HepG2 (cell line): ENCODE data around the gene SMYD1. TPM values are rescaled to one million over a fixed set of nuclear protein-coding genes. Genes with fewer than 3 reads are reported as not detected.
A peak's percentile ranks its signal among the peaks of the same experiment; 100 is the strongest.

Experiments
- ARID2 ChIP-seq: sonication (generic); formaldehyde crosslinking; IDR thresholded peaks from 2 replicates; pipeline ENCODE4 v1.8.1; 2022; ENCODE audit warnings: mild to moderate bottlenecking, missing genetic modification reagents, borderline replicate concordance
- ATAD3A ChIP-seq: sonication (generic); formaldehyde crosslinking; IDR thresholded peaks from 2 replicates; pipeline ENCODE4 v1.4.0; 2020; ENCODE audit warnings: missing genetic modification reagents
- CAMTA2 ChIP-seq: sonication (generic); formaldehyde crosslinking; IDR thresholded peaks from 2 replicates; pipeline ENCODE4 v1.4.0; 2020; ENCODE audit warnings: mild to moderate bottlenecking, missing genetic modification reagents, borderline replicate concordance
- FOSL2 ChIP-seq: sonication (generic); formaldehyde crosslinking; IDR thresholded peaks from 2 replicates; pipeline ENCODE4 v1.4.0; 2020; ENCODE audit warnings: missing genetic modification reagents
- GTF2F1 ChIP-seq: fragments of 150-350 bp; IDR thresholded peaks from 2 replicates; pipeline ENCODE4 v1.6.1; 2014; ENCODE audit warnings: low read length
- HDAC6 ChIP-seq: fragments of 200-600 bp; sonication (generic); IDR thresholded peaks from 2 replicates; pipeline ENCODE4 v1.7.0; 2017; ENCODE audit warnings: mild to moderate bottlenecking, antibody characterized with exemption, low read length, low read depth
- HES4 ChIP-seq: sonication (generic); formaldehyde crosslinking; IDR thresholded peaks from 2 replicates; pipeline ENCODE4 v1.9.0; 2021; ENCODE audit warnings: mild to moderate bottlenecking, missing genetic modification reagents, borderline replicate concordance
- HOXA9 ChIP-seq: sonication (generic); formaldehyde crosslinking; IDR thresholded peaks from 2 replicates; pipeline ENCODE4 v1.8.1; 2022; ENCODE audit warnings: missing genetic modification reagents, mild to moderate bottlenecking, moderate library complexity, borderline replicate concordance
- KDM5A ChIP-seq: fragments of 200-600 bp; sonication (generic); IDR thresholded peaks from 2 replicates; pipeline ENCODE4 v1.7.0; 2018; ENCODE audit warnings: antibody characterized with exemption, mild to moderate bottlenecking, low read length, borderline replicate concordance
- KLF9 ChIP-seq: IDR thresholded peaks from 2 replicates; pipeline ENCODE4 v1.6.1; 2016; ENCODE audit warnings: low read depth
- MAFG ChIP-seq: sonication (generic); formaldehyde crosslinking; IDR thresholded peaks from 2 replicates; pipeline ENCODE4 v1.5.1; 2020; ENCODE audit warnings: mild to moderate bottlenecking, missing genetic modification reagents
- PRMT3 ChIP-seq: sonication (generic); formaldehyde crosslinking; IDR thresholded peaks from 2 replicates; pipeline ENCODE4 v1.8.1; 2022; ENCODE audit warnings: low read depth, mild to moderate bottlenecking, moderate library complexity, missing genetic modification reagents, borderline replicate concordance
- RFXAP ChIP-seq: sonication (generic); formaldehyde crosslinking; IDR thresholded peaks from 2 replicates; pipeline ENCODE4 v1.4.0; 2020; ENCODE audit warnings: missing genetic modification reagents, borderline replicate concordance
- RXRB ChIP-seq: IDR thresholded peaks from 2 replicates; pipeline ENCODE4 v1.6.1; 2016; ENCODE audit warnings: borderline replicate concordance, missing genetic modification reagents, missing compliant biosample characterization
- SIX4 ChIP-seq: sonication (generic); formaldehyde crosslinking; IDR thresholded peaks from 2 replicates; pipeline ENCODE4 v1.4.0; 2020; ENCODE audit warnings: missing genetic modification reagents
- SP2 ChIP-seq: sonication (generic); formaldehyde crosslinking; IDR thresholded peaks from 2 replicates; pipeline ENCODE4 v1.5.1; 2020; ENCODE audit warnings: mild to moderate bottlenecking, missing genetic modification reagents
- THAP11 ChIP-seq: IDR thresholded peaks from 2 replicates; pipeline ENCODE4 v1.6.1; 2016; ENCODE audit warnings: missing biosample characterization, missing genetic modification reagents
- ZBTB25 ChIP-seq: IDR thresholded peaks from 2 replicates; pipeline ENCODE4 v1.6.1; 2018; ENCODE audit warnings: missing genetic modification reagents
- ZNF121 ChIP-seq: sonication (generic); formaldehyde crosslinking; IDR thresholded peaks from 2 replicates; pipeline ENCODE4 v1.5.0; 2020; ENCODE audit warnings: mild to moderate bottlenecking, missing genetic modification reagents
- ZNF224 ChIP-seq: sonication (generic); formaldehyde crosslinking; IDR thresholded peaks from 2 replicates; pipeline ENCODE4 v1.5.0; 2020; ENCODE audit warnings: mild to moderate bottlenecking, missing genetic modification reagents
- ZNF225 ChIP-seq: sonication (generic); formaldehyde crosslinking; IDR thresholded peaks from 2 replicates; pipeline ENCODE4 v1.4.0; 2020; ENCODE audit warnings: mild to moderate bottlenecking, missing genetic modification reagents
- ZNF414 ChIP-seq: sonication (generic); formaldehyde crosslinking; IDR thresholded peaks from 2 replicates; pipeline ENCODE4 v1.5.0; 2020; ENCODE audit warnings: missing genetic modification reagents
- ZNF431 ChIP-seq: sonication (generic); formaldehyde crosslinking; IDR thresholded peaks from 2 replicates; pipeline ENCODE4 v1.9.0; 2022; ENCODE audit warnings: missing genetic modification reagents, low read depth, mild to moderate bottlenecking, borderline replicate concordance
- ZNF569 ChIP-seq: sonication (generic); formaldehyde crosslinking; IDR thresholded peaks from 2 replicates; pipeline ENCODE4 v1.5.0; 2020; ENCODE audit warnings: mild to moderate bottlenecking, missing genetic modification reagents, moderate library complexity, borderline replicate concordance
- ZNF670 ChIP-seq: sonication (generic); formaldehyde crosslinking; IDR thresholded peaks from 2 replicates; pipeline ENCODE4 v1.8.0; 2022; ENCODE audit warnings: mild to moderate bottlenecking, missing genetic modification reagents, borderline replicate concordance
- ZNF782 ChIP-seq: sonication (generic); formaldehyde crosslinking; IDR thresholded peaks from 2 replicates; pipeline ENCODE4 v1.4.0; 2020; ENCODE audit warnings: missing genetic modification reagents, mild to moderate bottlenecking, borderline replicate concordance
- ZSCAN12 ChIP-seq: sonication (generic); formaldehyde crosslinking; IDR thresholded peaks from 2 replicates; pipeline ENCODE4 v1.9.0; 2021; ENCODE audit warnings: mild to moderate bottlenecking, missing genetic modification reagents
- polyA plus RNA-seq, 8 experiments: library from polyadenylated mRNA; depleted of rRNA in 3 of 8; stranded (reverse) in 7 of 8; unstranded in 1 of 8; fragments of >200 nt; fragmentation: Illumina TruSeq in 4 of 8; extraction: Trizol in 4 of 8; gene quantifications; 2 replicates each; pipeline versions ENCODE4 v1.2.1 to v1.2.3, GENCODE V29; 2011 to 2016; ENCODE audit warnings: low read depth in 4 of 8, missing spikeins in 1 of 8, mixed read lengths in 1 of 8; ENCODE audit not compliant: insufficient read depth in 1 of 8
- total RNA-seq, 5 experiments: library from RNA; depleted of rRNA; stranded (reverse); fragments of >200 nt; fragmentation: Illumina TruSeq; extraction: Trizol; gene quantifications; 2 replicates each; pipeline ENCODE4 v1.2.3, GENCODE V29; 2016; ENCODE audit warnings: low read depth in 1 of 5
- TF ChIP-seq, protein P1 (sequence below): sonication (generic); formaldehyde crosslinking; IDR thresholded peaks from 2 replicates; pipeline ENCODE4 v1.8.0; 2023; ENCODE audit warnings: mild to moderate bottlenecking, missing genetic modification reagents
- TF ChIP-seq, protein P2 (sequence below): sonication (generic); formaldehyde crosslinking; IDR thresholded peaks from 2 replicates; pipeline ENCODE4 v1.8.1; 2023; ENCODE audit warnings: missing genetic modification reagents, mild to moderate bottlenecking, borderline replicate concordance

The SMYD1 gene
- total and polyA plus RNA-seq, 2 of the 13 experiments (the other 11 are each of a cell fraction or from before 2014, with no cell fraction given): not detected

GRCh38 chr2:88054782-88055370, 12.7 kb upstream of the SMYD1 start (continued):
- TF ChIP-seq, protein P1, sequence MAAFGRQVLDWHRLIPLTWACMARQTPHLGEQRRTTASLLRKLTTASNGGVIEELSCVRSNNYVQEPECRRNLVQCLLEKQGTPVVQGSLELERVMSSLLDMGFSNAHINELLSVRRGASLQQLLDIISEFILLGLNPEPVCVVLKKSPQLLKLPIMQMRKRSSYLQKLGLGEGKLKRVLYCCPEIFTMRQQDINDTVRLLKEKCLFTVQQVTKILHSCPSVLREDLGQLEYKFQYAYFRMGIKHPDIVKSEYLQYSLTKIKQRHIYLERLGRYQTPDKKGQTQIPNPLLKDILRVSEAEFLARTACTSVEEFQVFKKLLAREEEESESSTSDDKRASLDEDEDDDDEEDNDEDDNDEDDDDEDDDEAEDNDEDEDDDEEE (CRISPR knock-in tag): no peak; the same call in 1 of the 2 replicates
- TF ChIP-seq ZNF569 (CRISPR knock-in tag): peak; percentile 34; the same call in 1 of the 2 replicates
- 0 out of 2 replicates have a peak, but pooled peaks have one; percentile 23 for TF ChIP-seq CAMTA2
- TF ChIP-seq GTF2F1: no peak
- 0 out of 2 replicates have a peak, but pooled peaks have one; percentile 66 for TF ChIP-seq ARID2
- TF ChIP-seq ZBTB25 (CRISPR knock-in tag): no peak
- no peak for TF ChIP-seq ZNF782
- no peak for TF ChIP-seq RXRB (CRISPR knock-in tag)
- no peak for TF ChIP-seq HOXA9 (CRISPR knock-in tag)
- no peak; the same call in 1 of the 2 replicates for TF ChIP-seq KDM5A
- TF ChIP-seq THAP11 (CRISPR knock-in tag): no peak
- TF ChIP-seq ZNF670 (CRISPR knock-in tag): 0 out of 2 replicates have a peak, but pooled peaks have one; percentile 24
- TF ChIP-seq ZNF414 (CRISPR knock-in tag): no peak
- no peak for TF ChIP-seq ZNF225 (CRISPR knock-in tag)
- no peak for TF ChIP-seq KLF9
- TF ChIP-seq, protein P2, sequence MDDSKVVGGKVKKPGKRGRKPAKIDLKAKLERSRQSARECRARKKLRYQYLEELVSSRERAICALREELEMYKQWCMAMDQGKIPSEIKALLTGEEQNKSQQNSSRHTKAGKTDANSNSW (CRISPR knock-in tag): no peak
- no peak for TF ChIP-seq RFXAP (CRISPR knock-in tag)
- TF ChIP-seq ZNF431 (CRISPR knock-in tag): no peak
- TF ChIP-seq FOSL2 (CRISPR knock-in tag): no peak
- no peak for TF ChIP-seq PRMT3
- TF ChIP-seq HES4: no peak
- no peak for TF ChIP-seq ATAD3A
- TF ChIP-seq ZNF121 (CRISPR knock-in tag): no peak
- TF ChIP-seq MAFG (CRISPR knock-in tag): no peak
- TF ChIP-seq HDAC6: no peak
- no peak for TF ChIP-seq ZNF224 (CRISPR knock-in tag)
- no peak for TF ChIP-seq ZSCAN12 (CRISPR knock-in tag)
- TF ChIP-seq SP2 (CRISPR knock-in tag): no peak
- TF ChIP-seq SIX4: no peak
